MM.1S (cell line): Measurements from ENCODE around the gene PLEKHG7.

Source experiments
- DNase-seq: peaks from one replicate; pipeline ENCODE4 v3.0.0-alpha.2; 2015
- H2AFZ ChIP-seq: fragments of 300-600 bp; sonication (generic); 2 replicates; pipeline ENCODE4 v1.6.0; 2016; ENCODE audit warnings: antibody characterized with exemption, low read length
- H3F3A ChIP-seq: fragments of 300-600 bp; sonication (generic); 2 replicates; pipeline ENCODE4 v1.6.1; 2016; ENCODE audit warnings: mild to moderate bottlenecking, antibody characterized with exemption, low read length, moderate library complexity, mixed read lengths; ENCODE audit not compliant: insufficient read depth
- H3K27ac ChIP-seq: fragments of 300-600 bp; sonication (generic); 2 replicates; pipeline ENCODE4 v1.5.1; 2016; ENCODE audit warnings: mild to moderate bottlenecking, low read length
- H3K27me3 ChIP-seq: fragments of 300-600 bp; sonication (generic); replicated peaks from 2 replicates; pipeline ENCODE4 v1.6.0; 2016; ENCODE audit warnings: low read length; ENCODE audit not compliant: insufficient read depth
- H3K36me3 ChIP-seq: fragments of 300-600 bp; sonication (generic); replicated peaks from 2 replicates; pipeline ENCODE4 v1.6.1; 2016; ENCODE audit warnings: mild to moderate bottlenecking, low read length, mixed read lengths; ENCODE audit not compliant: insufficient read depth
- H3K4me1 ChIP-seq: fragments of 300-600 bp; sonication (generic); 2 replicates; pipeline ENCODE4 v1.6.1; 2016; ENCODE audit warnings: low read length, mixed read lengths
- H3K4me2 ChIP-seq: fragments of 300-600 bp; sonication (generic); 2 replicates; pipeline ENCODE4 v1.6.0; 2016; ENCODE audit warnings: low read depth, low read length
- H3K4me3 ChIP-seq: fragments of 300-600 bp; sonication (generic); 2 replicates; pipeline ENCODE4 v1.5.1; 2016; ENCODE audit warnings: low read length, mixed read lengths
- H3K79me2 ChIP-seq: fragments of 300-600 bp; sonication (generic); 2 replicates; pipeline ENCODE4 v1.6.1; 2016; ENCODE audit warnings: mixed run types, low read length, mixed read lengths
- H3K9ac ChIP-seq: fragments of 300-600 bp; sonication (generic); 2 replicates; pipeline ENCODE4 v1.6.1; 2016; ENCODE audit warnings: low read length, mixed read lengths
- H3K9me2 ChIP-seq: fragments of 300-600 bp; sonication (generic); replicated peaks from 2 replicates; pipeline ENCODE4 v1.6.1; 2016; ENCODE audit warnings: mild to moderate bottlenecking, low read length, mixed read lengths; ENCODE audit not compliant: insufficient read depth
- H3K9me3 ChIP-seq: fragments of 300-600 bp; sonication (generic); replicated peaks from 2 replicates; pipeline ENCODE4 v1.6.1; 2016; ENCODE audit warnings: mild to moderate bottlenecking, low read length, mixed read lengths; ENCODE audit not compliant: insufficient read depth
- H4K20me1 ChIP-seq: fragments of 300-600 bp; sonication (generic); 2 replicates; pipeline ENCODE4 v1.6.1; 2016; ENCODE audit warnings: mild to moderate bottlenecking, low read length, moderate library complexity, mixed read lengths; ENCODE audit not compliant: insufficient read depth
- EZH2 ChIP-seq: fragments of 300-600 bp; sonication (generic); optimal IDR thresholded peaks from 2 replicates; pipeline ENCODE3; 2017; ENCODE audit warnings: low read depth, mild to moderate bottlenecking, antibody characterized with exemption, low read length, mixed read lengths
- EZH2phosphoT487 ChIP-seq: fragments of 300-600 bp; sonication (generic); IDR thresholded peaks from 2 replicates; pipeline ENCODE4 v1.6.1; 2018; ENCODE audit warnings: antibody characterized with exemption, low read length
- TF ChIP-seq, protein P1 (sequence below): fragments of 300-600 bp; sonication (generic); IDR thresholded peaks from 2 replicates; pipeline ENCODE4 v1.5.1; 2016; ENCODE audit warnings: antibody characterized with exemption, low read length, mixed read lengths

The PLEKHG7 gene

DNA sequence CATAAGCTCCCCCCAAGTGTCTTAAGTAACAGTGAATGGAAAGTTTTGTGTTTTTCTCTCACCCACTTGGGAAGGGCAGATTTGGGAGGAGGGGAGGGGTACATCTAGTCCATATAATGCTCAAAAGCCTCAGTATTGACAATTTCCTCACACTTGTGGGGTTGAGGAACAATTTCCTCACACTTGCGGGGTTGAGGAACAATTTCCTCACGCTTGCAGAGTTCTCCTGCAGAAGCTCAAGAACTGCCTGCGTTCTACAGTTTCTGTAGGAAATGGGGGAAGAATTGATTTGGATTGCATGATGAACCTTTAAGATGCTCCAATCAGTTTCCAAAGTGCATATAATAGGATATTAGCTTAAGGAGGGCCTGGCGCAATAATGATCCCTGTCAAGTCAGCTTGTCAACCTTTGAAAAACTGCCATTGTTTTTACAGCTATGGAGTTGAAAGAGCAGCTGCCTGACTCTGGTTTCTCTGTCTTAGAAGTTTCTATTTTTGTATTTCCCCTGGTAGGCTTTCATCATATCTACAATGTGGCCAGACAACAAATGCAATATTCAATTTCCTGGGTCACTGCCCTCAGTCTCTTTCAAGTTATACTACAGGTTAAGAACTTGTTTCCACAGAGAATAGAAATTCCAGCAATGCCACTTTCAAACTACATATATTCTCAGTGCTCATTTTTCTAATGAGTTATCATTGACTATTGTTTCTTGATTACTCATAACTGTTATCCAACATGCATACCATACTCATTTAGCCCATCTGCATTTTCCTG lies 66.5 kb downstream of the PLEKHG7 start:
- Histone ChIP-seq H3K27ac (peak overlapping the region; percentile 59; the same call in 1 of the 2 replicates), H3K27me3 (no peaks in the 10 kb centered on the region), H3K4me3 (no peak overlapping the region), H3K79me2 (no peaks in the 10 kb centered on the region), H2AFZ (no peak overlapping the region), H4K20me1 (no peaks in the 10 kb centered on the region), H3K9me3 (no peaks in the 10 kb centered on the region), H3K36me3 (no peaks in the 10 kb centered on the region), H3K9me2 (no peaks in the 10 kb centered on the region), H3K4me1 (peaks cover 31% of the 10 kb centered on the region), H3K4me2 (peak overlapping the region; percentile 57), H3K9ac (no peak overlapping the region), H3F3A (peaks cover 11% of the 10 kb centered on the region)
- DNase-seq = peak; percentile 73
- no peak for TF ChIP-seq EZH2
- no peak for TF ChIP-seq EZH2phosphoT487
- TF ChIP-seq, protein P1, sequence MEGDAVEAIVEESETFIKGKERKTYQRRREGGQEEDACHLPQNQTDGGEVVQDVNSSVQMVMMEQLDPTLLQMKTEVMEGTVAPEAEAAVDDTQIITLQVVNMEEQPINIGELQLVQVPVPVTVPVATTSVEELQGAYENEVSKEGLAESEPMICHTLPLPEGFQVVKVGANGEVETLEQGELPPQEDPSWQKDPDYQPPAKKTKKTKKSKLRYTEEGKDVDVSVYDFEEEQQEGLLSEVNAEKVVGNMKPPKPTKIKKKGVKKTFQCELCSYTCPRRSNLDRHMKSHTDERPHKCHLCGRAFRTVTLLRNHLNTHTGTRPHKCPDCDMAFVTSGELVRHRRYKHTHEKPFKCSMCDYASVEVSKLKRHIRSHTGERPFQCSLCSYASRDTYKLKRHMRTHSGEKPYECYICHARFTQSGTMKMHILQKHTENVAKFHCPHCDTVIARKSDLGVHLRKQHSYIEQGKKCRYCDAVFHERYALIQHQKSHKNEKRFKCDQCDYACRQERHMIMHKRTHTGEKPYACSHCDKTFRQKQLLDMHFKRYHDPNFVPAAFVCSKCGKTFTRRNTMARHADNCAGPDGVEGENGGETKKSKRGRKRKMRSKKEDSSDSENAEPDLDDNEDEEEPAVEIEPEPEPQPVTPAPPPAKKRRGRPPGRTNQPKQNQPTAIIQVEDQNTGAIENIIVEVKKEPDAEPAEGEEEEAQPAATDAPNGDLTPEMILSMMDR = no peak

DNA sequence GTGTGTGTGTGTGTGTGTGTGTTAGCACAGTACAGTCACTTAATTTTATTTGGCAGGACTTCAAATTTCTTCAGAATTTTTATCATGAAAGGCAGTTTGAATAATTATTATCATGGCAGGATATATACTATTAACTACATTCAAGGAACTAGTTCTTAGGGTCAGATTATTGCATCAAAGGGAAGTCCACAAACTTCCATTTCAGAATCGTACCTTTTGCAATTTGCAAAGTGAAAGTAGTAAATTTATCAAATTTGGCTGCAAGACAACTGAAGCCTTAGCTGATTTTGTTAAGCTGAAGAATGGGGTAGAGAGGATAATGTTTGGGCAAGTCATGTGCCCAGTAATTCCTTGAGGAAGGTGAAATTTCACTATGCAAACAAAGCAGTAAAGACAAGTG lies 68.2 kb downstream of the PLEKHG7 start:
- H3K4me1 ChIP-seq = peaks cover 30% of the 10 kb centered on the region
- no peak overlapping the region for H3K9ac ChIP-seq
- H3K4me3 ChIP-seq = no peak overlapping the region
- H3K27ac ChIP-seq = no peak overlapping the region
- H4K20me1 ChIP-seq = no peaks in the 10 kb centered on the region
- H3K9me2 ChIP-seq = no peaks in the 10 kb centered on the region
- H3K79me2 ChIP-seq = no peaks in the 10 kb centered on the region
- H3K4me2 ChIP-seq = peak overlapping the region; percentile 38; the same call in 1 of the 2 replicates
- TF ChIP-seq EZH2 = no peak
- H3K27me3 ChIP-seq = no peaks in the 10 kb centered on the region
- DNase-seq = no peak
- no peaks in the 10 kb centered on the region for H3K9me3 ChIP-seq
- no peak overlapping the region for H2AFZ ChIP-seq
- H3F3A ChIP-seq = peaks cover 11% of the 10 kb centered on the region
- H3K36me3 ChIP-seq = no peaks in the 10 kb centered on the region

DNA sequence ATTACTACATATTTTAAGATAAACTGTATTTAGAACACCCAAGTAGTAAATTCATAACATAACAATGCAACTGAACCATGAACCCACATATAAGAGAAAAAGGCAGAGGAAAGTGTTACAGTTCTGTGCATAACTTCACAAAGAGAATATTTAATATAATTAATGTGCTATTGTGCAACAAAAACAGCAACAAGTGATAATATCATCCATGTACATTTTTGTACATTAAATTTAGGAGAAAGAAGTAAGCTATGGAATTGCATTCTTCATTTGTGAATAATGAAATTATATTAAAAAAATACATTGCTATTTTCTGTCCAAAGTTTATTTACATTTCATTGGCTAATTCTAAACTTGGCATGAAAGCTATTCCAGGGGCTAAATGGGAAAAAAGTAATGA lies 72.6 kb downstream of the PLEKHG7 start:
- no peak overlapping the region for H3K27ac ChIP-seq
- no peak overlapping the region for H3K4me2 ChIP-seq
- no peak for TF ChIP-seq EZH2
- TF ChIP-seq, protein P1 = no peak
- no peak for TF ChIP-seq EZH2phosphoT487
- H3K4me3 ChIP-seq = no peak overlapping the region
- H4K20me1 ChIP-seq = no peaks in the 10 kb centered on the region
- H2AFZ ChIP-seq = no peak overlapping the region
- no peaks in the 10 kb centered on the region for H3K9me3 ChIP-seq
- H3K27me3 ChIP-seq = no peaks in the 10 kb centered on the region
- no peak overlapping the region for H3K9ac ChIP-seq
- no peaks in the 10 kb centered on the region for H3F3A ChIP-seq
- DNase-seq = no peak
- no peaks in the 10 kb centered on the region for H3K79me2 ChIP-seq
- peaks cover 8% of the 10 kb centered on the region for H3K4me1 ChIP-seq
- no peaks in the 10 kb centered on the region for H3K9me2 ChIP-seq
- 0 out of 2 replicates have a peak, but pooled peaks cover 3% of the 10 kb centered on the region for H3K36me3 ChIP-seq

DNA sequence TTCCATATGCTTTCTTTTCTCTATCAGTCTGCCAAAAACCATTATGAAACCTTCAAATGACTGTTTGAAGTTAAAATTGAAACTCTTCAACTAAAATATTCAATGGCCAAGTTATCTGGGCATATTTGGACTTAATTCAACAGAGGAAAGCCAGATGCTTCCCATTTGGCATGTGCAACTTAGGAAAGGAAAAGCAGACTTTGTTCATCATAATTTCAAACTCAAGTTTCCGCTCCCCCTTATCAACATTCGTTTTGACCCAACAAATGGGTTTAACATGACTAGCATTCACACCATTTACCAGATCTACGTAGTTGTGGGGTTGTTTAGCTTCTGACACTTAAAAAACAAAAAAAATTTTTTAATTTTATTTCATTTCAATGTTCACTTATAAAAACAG lies 75.7 kb downstream of the PLEKHG7 start:
- DNase-seq = no peak
- Histone ChIP-seq H3K79me2 (no peaks in the 10 kb centered on the region), H3K9ac (no peak overlapping the region), H3K36me3 (0 out of 2 replicates have a peak, but pooled peaks cover 3% of the 10 kb centered on the region), H2AFZ (no peak overlapping the region), H3F3A (no peaks in the 10 kb centered on the region), H3K9me2 (no peaks in the 10 kb centered on the region), H3K27me3 (no peaks in the 10 kb centered on the region), H3K4me2 (no peak overlapping the region), H4K20me1 (no peaks in the 10 kb centered on the region), H3K4me3 (no peak overlapping the region), H3K4me1 (no peaks in the 10 kb centered on the region), H3K9me3 (no peaks in the 10 kb centered on the region), H3K27ac (no peak overlapping the region)
- TF ChIP-seq EZH2phosphoT487 (no peak), EZH2 (no peak)
- TF ChIP-seq, protein P1 = no peak
